HG02870 (cell line): ENCODE measurements around the gene OPN1SW.

Experiments
- ATAC-seq: cut with Tn5 transposase; IDR thresholded peaks from one replicate; pipeline ENCODE4 v1.9.1; 2021; ENCODE audit warnings: mild to moderate bottlenecking, moderate library complexity; ENCODE audit not compliant: unreplicated experiment

Gene OPN1SW

GRCh38 chr7:128759242-128759641 lies 16.4 kb downstream of the OPN1SW start:
- ATAC-seq, result no peak

GRCh38 chr7:128758553-128758952 lies 17.0 kb downstream of the OPN1SW start:
- ATAC-seq, result no peak

DNA sequence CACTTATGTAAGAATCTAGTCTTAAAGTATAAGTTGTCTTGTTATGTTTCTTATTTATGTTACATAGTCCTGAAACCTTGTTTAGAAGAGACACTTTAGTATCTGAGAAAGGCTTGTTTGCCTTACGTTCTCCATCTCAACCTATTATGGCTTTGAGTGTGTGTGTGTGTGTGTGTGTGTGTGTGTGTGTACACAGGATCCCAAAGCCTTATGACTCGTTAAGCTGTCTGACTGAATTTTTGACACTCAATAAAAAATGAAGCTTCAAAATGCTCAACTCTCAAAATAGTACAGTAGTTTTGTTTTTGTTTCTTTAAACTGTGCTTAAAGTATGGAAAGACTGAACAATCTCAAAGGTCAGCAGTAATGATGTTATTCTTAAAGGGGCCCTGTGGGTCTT lies 18.4 kb downstream of the OPN1SW start:
- no peak for ATAC-seq

- no peak for ATAC-seq
These were observed 19.6 kb downstream of the OPN1SW start for GRCh38 chr7:128755819-128756476.

- ATAC-seq, result no peak
These were observed 20.3 kb downstream of the OPN1SW start for GRCh38 chr7:128755075-128755818.

- no peak for ATAC-seq
These were observed 23.3 kb downstream of the OPN1SW start for GRCh38 chr7:128752251-128752650.

DNA sequence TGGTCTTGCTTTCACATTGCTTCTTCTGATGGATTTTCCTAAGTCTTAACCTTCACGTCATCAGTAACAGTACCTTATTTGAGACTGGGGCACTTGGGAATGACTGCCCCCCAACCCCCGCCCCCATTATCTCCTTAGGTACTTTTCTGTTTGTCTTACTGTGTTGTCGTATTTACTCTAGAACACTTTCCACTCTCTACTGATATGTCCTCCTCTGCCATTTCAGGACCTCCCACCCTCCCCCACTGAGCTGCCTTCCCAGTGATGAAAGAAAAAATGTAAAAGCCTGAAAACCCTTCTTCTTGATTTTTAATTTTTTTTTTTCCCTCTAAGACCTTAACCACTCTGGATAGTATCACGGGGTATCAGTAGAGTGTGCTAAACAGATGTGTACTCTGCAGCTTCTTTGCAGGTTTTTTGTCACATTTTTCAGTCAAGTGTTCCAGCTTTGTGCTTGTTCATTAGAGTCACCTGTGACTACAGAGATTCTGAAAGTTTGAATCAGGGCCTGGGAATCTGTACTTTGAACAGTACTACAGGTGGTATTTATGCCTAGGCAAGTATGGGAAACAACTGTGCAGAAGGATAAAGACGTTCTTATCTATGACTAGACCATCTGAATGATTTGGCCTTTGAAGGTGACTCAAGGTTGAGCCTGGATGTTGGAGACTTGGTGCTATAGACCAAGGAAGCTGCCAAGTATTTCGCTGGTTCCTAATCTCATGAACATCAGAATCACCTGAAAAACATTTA lies 28.1 kb downstream of the OPN1SW start:
- no peak for ATAC-seq

DNA sequence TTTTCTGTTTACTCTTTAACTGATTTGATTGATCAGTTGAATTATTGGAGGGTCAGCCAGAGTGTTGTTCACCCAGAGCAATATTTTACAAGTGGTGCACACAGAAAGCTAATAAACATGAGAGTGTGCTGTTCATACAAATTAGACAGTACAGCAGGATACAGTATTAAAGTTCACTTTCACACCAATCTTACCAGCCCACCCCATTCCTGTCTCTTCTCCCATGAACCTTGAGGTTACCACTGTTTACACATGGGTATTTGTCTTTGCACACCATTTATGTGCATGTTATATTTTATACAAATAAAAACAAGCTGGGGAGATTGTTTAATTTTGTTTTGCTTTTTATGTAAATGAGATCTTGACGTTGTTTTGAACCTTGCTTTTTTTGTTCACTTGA lies 29.9 kb downstream of the OPN1SW start:
- ATAC-seq, result no peak

DNA sequence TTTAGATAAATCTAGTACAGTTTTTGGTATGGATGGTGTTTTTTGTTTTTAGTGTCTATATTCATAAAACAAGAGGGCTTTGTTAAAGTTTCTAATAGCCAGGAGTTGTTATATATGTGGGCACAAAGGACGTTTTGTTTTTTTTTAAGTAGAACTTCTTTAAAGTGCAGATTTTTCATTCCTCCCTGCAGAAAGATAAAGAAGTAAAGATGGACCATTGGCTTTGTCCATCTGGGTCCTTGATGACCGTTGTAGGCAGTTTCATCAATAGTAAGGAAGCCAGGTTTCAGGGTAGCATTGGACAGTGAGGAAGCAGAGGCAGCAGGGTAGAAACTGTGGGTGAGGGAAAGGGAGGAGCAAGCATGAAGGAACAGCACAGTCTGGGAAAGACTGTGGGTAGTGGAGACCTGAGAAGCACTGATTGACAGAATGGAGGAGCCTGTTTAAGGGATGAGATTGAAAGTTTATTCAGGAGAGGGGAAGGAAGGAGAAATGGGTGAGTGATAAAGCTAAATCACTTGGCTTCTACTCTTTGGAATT lies 31.2 kb downstream of the OPN1SW start:
- ATAC-seq, result no peak

DNA sequence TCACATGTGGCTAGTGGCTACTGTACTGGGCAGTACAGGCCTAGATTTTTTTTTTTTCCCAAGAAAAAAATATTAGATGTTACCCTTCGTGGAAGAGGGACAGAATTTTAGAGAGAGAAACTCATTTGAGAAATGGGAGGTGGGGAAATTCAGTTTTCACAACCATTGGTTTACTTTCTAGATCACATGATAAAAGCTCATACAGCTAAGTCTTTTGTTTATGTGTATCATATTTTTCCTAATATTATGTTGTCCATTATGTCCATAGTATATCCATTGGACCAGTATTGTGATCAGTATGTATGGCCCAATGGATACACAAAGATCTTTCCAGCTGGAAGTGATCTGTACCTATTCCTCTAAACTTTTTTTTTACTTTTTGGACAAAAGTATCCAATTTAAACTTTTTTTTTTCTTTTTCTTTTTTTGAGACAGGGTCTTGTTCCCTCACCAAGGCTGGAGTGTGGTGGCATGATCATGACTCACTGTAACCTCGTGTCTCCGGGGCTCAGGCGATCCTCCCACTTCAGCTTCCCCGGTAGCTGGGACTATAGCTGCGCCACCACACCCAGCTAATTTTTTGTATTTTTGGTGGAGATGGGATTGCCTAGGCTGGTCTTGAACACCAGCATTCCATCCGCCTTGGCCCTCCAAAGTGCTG lies 32.4 kb downstream of the OPN1SW start:
- ATAC-seq, result no peak

DNA sequence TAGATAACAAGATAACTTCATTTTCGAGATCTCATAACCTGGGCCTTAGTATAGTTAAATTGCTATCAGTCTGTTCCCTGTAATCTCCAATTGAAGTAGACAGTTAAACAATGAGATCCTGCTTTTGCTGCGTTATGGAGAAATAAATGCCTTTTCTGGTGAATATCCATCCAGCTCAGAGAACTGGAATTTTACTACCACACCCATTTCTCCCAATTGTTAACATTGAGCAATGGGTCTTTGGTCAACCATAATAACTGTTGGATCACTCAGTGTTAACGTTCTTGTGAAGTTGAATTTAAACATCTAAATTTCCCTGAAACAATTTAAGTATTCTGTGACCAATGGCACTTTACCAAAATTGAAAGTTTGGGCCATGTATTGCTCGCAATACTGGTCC lies 33.4 kb downstream of the OPN1SW start:
- ATAC-seq, result no peak

DNA sequence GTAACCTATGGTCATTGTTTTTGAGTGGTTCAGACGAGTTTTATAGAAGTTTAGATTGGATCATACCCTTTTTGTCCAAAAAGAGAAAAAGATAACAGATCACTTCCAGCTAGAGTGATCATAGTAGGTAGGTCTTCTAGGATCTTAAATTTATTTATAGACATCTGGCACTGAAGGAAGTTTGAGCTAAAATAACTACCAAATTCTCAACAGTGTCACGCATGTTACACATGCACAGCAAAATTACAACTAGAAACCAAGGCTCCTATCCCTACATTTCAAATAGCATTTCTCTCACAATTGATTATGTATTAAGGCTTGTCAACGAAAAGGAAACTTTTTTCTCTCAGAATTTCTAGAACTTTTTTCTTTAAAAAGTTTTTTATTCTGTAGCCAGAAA lies 34.1 kb downstream of the OPN1SW start:
- ATAC-seq, result no peak

DNA sequence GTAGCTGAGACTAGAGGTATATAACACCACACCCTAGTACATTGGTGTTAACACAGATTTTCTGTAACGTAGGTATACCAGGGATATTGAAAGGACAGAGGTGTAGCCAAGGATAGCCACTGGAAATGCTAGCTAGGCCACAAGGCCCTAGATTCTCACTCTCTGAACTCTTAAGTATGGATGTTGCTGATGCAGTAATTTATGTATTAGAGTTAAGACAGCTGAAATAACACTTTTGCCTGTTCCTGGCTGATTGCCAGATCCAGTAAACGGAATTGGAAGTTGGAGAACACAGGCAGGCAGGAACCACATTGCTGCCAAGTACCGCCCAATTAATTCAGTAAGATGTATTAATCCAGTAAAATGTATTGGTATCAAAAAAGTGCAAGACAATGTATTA lies 34.6 kb downstream of the OPN1SW start:
- no peak for ATAC-seq

DNA sequence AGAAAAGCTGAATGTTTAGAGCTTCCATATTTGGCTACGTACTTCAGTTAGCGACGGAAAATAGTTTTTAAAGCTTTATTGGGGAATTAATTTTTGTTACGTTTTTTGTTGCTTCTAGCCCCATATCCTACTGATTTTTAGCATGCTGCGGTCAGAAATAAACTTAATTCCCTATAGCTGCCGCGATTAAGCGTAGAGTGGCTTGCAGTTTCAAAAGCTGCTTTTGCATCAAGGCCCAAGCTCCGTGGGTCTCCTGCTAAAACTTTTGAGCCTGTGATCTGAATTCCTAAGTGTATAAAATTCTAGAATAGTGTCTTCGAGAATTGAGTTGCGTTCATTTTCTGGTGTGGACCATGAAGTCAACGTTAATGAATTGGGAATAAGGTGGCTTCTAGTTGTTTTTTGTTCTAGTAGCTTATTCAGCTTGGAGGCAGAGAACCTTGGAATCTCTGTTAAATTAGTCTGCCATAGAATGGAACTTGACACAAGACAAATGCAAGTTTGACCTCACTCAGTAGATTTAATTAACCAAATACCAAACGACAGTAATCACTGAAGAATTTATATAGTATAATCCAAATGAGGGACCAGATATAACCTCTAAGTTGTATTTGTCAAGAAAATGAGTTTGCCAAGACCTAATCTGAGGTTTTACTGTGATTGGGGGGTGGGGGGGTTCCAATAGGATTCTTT lies 35.5 kb downstream of the OPN1SW start:
- no peak for ATAC-seq

GRCh38 chr7:128739048-128739962 lies 36.3 kb downstream of the OPN1SW start, which contains the start of gene CALU:
CALU (plus strand) TSS chr7:128739359; CDS start chr7:128748584, 9,225 bp downstream.
- ATAC-seq, result peak; percentile 98

- ATAC-seq, result no peak
These were observed 37.0 kb downstream of the OPN1SW start for GRCh38 chr7:128738570-128739047.

DNA sequence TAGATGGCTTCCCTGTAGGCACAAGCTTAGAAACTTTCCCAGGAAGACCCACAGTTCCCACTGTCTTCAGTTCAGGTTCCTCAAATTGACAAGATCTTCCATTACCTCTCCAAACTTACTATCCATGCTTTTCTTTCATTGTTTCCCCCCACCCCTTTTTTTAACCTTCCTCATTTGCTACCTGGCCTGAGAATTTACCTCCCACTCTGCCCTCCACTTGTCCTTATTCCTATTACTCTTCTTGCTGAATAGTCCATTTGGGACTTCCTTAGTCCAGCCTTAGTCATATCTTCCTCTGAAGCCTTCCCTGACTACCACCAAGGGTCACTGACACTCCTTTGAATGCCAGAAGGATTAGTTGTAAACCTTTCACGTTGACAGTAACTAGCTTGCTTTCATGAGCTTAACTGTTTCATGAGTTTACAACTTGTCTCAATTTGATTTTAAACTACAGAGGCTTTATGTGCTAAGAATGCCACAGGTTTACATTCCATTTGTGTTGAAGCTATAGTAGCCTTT lies 37.7 kb downstream of the OPN1SW start:
- ATAC-seq, result no peak

DNA sequence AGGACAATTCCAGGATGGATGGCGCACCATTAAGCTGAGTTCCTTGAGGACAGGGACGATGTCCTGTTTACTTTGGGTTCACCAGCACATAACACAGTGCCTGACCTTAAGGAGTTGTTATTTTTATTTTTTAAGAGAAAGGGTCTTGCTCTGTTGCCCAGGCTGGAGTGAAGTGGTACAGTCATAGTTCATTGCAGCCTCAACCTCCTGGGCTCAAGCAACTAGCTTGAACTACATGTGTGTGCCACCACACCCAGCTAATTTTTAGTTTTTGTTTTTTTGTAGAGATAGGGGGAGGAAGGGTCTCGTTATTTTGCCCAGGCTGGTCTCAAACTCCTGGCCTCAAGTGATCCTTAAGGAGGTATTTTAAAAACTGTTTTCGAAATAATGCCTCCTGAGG lies 38.2 kb downstream of the OPN1SW start:
- no peak for ATAC-seq

- ATAC-seq, result no peak
These were observed 40.2 kb downstream of the OPN1SW start for GRCh38 chr7:128735436-128735835.
